ENCODE measurements around the gene EWSR1.

Gene EWSR1

DNA sequence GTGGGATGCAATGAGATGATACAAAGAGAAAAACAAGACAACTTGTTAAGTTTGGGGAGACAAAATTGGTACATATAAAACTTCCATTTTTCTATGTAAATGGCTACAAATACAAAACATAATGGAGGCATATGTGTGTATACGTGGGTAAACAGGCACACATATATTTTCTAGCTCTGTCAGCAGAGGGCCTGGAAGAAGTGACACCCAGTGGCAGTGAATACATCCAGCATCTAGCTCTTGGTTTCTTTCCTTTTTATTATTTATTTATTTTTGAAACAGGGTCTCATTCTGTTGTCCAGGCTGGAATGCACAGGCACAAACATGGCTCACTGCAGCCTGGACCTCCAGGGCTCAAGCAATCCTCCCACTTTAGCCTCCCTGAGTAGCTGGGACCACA lies 52.5 kb downstream of the EWSR1 start:
- DNase-seq (ENCODE audit: low read depth in 1 of 2, low spot score in 1 of 2): no peak
- no peak for TF ChIP-seq POLR2AphosphoS5 (IDR thresholded peaks at IDR 0.05; ENCODE audit: low read depth)
- no peak for TF ChIP-seq CTCF (IDR thresholded peaks at IDR 0.05; ENCODE audit: insufficient read depth, low read length)
- TF ChIP-seq REST (IDR thresholded peaks at IDR 0.05; ENCODE audit: insufficient replicate concordance, low read depth): no peak
- no peak for TF ChIP-seq SPI1 (IDR thresholded peaks at IDR 0.05; ENCODE audit: borderline replicate concordance, low read depth)
- no peak for TF ChIP-seq GABPA (IDR thresholded peaks at IDR 0.05; ENCODE audit: low read depth)
- peaks cover 10% of the 10 kb centered on the region for H3K27me3 ChIP-seq (ENCODE audit: insufficient read depth, poor library complexity, severe bottlenecking)

DNA sequence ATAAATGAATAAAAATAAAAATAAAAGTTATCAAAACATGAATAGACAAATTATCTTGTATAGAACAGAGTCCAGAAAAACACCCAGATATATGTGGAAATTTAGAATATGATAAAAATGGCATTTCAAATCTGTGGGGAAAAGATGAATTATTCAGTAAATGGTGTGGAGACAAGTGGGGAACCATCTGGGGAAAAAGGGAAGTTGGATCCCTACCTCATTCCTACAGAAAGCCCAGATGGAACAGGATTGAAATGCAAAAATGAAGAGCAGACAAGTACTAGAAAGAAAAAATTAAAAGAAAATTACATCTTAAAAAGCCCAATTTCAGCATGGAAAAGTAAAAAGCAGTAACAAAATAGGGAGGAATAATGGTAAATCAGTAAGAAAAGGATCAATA lies 55.6 kb downstream of the EWSR1 start:
- no peaks in the 10 kb centered on the region for H3K27me3 ChIP-seq (ENCODE audit: insufficient read depth, poor library complexity, severe bottlenecking)
- no peak overlapping the region for H3K27ac ChIP-seq (replicated peaks)
- no peak for DNase-seq (ENCODE audit: low read depth in 1 of 2, low spot score in 1 of 2)
- no peak for TF ChIP-seq REST (IDR thresholded peaks at IDR 0.05; ENCODE audit: insufficient replicate concordance, low read depth)
- no peak for TF ChIP-seq SPI1 (IDR thresholded peaks at IDR 0.05; ENCODE audit: borderline replicate concordance, low read depth)
- TF ChIP-seq CTCF (IDR thresholded peaks at IDR 0.05; ENCODE audit: insufficient read depth, low read length): no peak
- no peak for TF ChIP-seq POLR2AphosphoS5 (IDR thresholded peaks at IDR 0.05; ENCODE audit: low read depth)
- TF ChIP-seq GABPA (IDR thresholded peaks at IDR 0.05; ENCODE audit: low read depth): no peak
- H3K4me3 ChIP-seq (replicated peaks; ENCODE audit: insufficient read depth, low read length): no peak overlapping the region

More for the DNA sequence above, 52.5 kb downstream of the EWSR1 start:
- Histone ChIP-seq H3K27ac (replicated peaks) (no peak overlapping the region), H3K4me3 (replicated peaks; ENCODE audit: insufficient read depth, low read length) (no peak overlapping the region)

DNA sequence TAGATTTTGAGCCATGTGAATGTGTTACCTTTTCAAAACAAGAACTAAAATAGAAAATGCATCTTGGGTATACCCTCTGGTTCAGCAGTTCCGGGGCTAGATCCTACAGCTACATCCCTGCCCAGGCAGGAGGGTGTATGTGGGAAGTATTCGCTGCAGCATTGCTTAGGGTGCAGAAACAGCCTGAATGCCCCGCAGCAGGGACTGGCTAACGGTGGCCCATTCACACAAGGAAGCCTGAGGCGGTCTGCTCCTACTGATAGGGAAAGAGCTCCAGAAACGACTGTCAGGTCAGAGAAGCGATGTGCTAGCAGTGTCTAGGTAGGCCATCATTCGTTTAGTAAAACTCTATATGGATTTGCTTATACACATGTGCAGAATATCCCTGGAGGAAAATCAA lies 57.3 kb downstream of the EWSR1 start:
- H3K27me3 ChIP-seq (ENCODE audit: insufficient read depth, poor library complexity, severe bottlenecking): no peaks in the 10 kb centered on the region
- H3K4me3 ChIP-seq (replicated peaks; ENCODE audit: insufficient read depth, low read length): no peak overlapping the region
- DNase-seq (ENCODE audit: low read depth in 1 of 2, low spot score in 1 of 2): no peak
- TF ChIP-seq GABPA (IDR thresholded peaks at IDR 0.05; ENCODE audit: low read depth) (no peak), REST (IDR thresholded peaks at IDR 0.05; ENCODE audit: insufficient replicate concordance, low read depth) (no peak), CTCF (IDR thresholded peaks at IDR 0.05; ENCODE audit: insufficient read depth, low read length) (no peak), POLR2AphosphoS5 (IDR thresholded peaks at IDR 0.05; ENCODE audit: low read depth) (no peak), SPI1 (IDR thresholded peaks at IDR 0.05; ENCODE audit: borderline replicate concordance, low read depth) (no peak)
- no peak overlapping the region for H3K27ac ChIP-seq (replicated peaks)

All from HL-60 (cell line).